ENCODE results near the gene SMARCD1.
"Not testable (repeated sequence)": the region's sequence is repeated elsewhere in the genome, so short reads cannot be mapped to it uniquely, and the experiment has no call there.

The SMARCD1 gene

GRCh38 chr12:50078281-50078680 is 6.9 kb upstream of the SMARCD1 start:
- DNase-seq = no peak

GRCh38 chr12:50079771-50080170 is 5.4 kb upstream of the SMARCD1 start:
- DNase-seq = no peak

GRCh38 chr12:50081096-50081808 is 3.9 kb upstream of the SMARCD1 start:
- no peak for DNase-seq

GRCh38 chr12:50082644-50083043 is 2.5 kb upstream of the SMARCD1 start:
- no peak for DNase-seq

GRCh38 chr12:50083301-50083700 is 1.8 kb upstream of the SMARCD1 start:
- DNase-seq = no peak

GRCh38 chr12:50084409-50084774 is 750 bp upstream of the SMARCD1 start:
- not testable (repeated sequence) for DNase-seq

GRCh38 chr12:50085615-50086072 is 502 bp downstream of the SMARCD1 start:
- peak in 1 of 2 experiments; percentile 52 for DNase-seq

GRCh38 chr12:50086148-50086547 is 1.0 kb downstream of the SMARCD1 start:
- no peak for DNase-seq

- no peak for DNase-seq
Observed at GRCh38 chr12:50087151-50087550, 2.0 kb downstream of the SMARCD1 start.

- DNase-seq = no peak
Observed at GRCh38 chr12:50087995-50088394, 2.9 kb downstream of the SMARCD1 start.

GRCh38 chr12:50088577-50089335 is 3.6 kb downstream of the SMARCD1 start:
- DNase-seq = peak in 1 of 2 experiments; percentile 64

GRCh38 chr12:50089730-50090129 is 4.6 kb downstream of the SMARCD1 start:
- DNase-seq = no peak

GRCh38 chr12:50090391-50090790 is 5.2 kb downstream of the SMARCD1 start:
- DNase-seq = no peak

GRCh38 chr12:50097952-50098351 is 12.8 kb downstream of the SMARCD1 start:
- DNase-seq = no peak

GRCh38 chr12:50099302-50100008 is 14.3 kb downstream of the SMARCD1 start:
- no peak for DNase-seq

- no peak for DNase-seq
Observed at GRCh38 chr12:50100561-50100960, 15.4 kb downstream of the SMARCD1 start.

- peak in 1 of 2 experiments; percentile 25 for DNase-seq
Observed at GRCh38 chr12:50101663-50102062, 16.5 kb downstream of the SMARCD1 start.

- no peak for DNase-seq
Observed at GRCh38 chr12:50102131-50102531, 17.0 kb downstream of the SMARCD1 start.

GRCh38 chr12:50102646-50103309 is 17.6 kb downstream of the SMARCD1 start:
- DNase-seq = no peak

GRCh38 chr12:50103351-50103750 is 18.2 kb downstream of the SMARCD1 start:
- no peak for DNase-seq

- peak; percentile 56 to 70 for DNase-seq
Observed at GRCh38 chr12:50103767-50104321, 18.7 kb downstream of the SMARCD1 start, which contains the start of gene GPD1. GPD1 (plus strand) TSS chr12:50104008; CDS start chr12:50104051, 43 bp downstream.
